Prostate gland (tissue), 2 donors: Measurements from ENCODE around the gene DYNC1H1.

ENCODE experiments used
- POLR2A ChIP-seq: fragments of 450-650 bp; IDR thresholded peaks from one replicate; pipeline ENCODE4 v1.6.1; 2016; ENCODE audit warnings: antibody characterized with exemption, mild to moderate bottlenecking
- TF ChIP-seq, protein P1 (sequence below), 4 experiments: fragments of 200-600 bp in 2 of 4; fragments of 450-650 bp in 2 of 4; sonication (generic) in 2 of 4; IDR thresholded peaks; 1 replicate in 3 of 4; 2 replicates in 1 of 4; pipeline ENCODE4 v1.5.1; 2016 to 2019; ENCODE audit warnings: antibody characterized with exemption in 4 of 4, mild to moderate bottlenecking in 2 of 4, moderate library complexity in 2 of 4

DNA sequence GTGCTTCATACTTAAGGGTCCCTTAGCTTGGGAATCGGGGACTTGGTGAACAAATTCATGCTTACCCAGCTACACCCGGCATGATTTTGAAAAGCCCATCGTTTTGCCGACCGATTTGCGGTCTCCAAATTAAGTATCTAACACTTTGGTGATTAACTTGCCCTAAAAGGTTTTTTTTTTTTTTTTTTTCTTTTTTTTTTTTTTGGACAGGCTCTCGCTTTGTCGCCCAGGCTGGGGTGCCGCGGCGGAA lies 123.3 kb downstream of the DYNC1H1 start:
- TF ChIP-seq POLR2A: no peak
- TF ChIP-seq, protein P1, sequence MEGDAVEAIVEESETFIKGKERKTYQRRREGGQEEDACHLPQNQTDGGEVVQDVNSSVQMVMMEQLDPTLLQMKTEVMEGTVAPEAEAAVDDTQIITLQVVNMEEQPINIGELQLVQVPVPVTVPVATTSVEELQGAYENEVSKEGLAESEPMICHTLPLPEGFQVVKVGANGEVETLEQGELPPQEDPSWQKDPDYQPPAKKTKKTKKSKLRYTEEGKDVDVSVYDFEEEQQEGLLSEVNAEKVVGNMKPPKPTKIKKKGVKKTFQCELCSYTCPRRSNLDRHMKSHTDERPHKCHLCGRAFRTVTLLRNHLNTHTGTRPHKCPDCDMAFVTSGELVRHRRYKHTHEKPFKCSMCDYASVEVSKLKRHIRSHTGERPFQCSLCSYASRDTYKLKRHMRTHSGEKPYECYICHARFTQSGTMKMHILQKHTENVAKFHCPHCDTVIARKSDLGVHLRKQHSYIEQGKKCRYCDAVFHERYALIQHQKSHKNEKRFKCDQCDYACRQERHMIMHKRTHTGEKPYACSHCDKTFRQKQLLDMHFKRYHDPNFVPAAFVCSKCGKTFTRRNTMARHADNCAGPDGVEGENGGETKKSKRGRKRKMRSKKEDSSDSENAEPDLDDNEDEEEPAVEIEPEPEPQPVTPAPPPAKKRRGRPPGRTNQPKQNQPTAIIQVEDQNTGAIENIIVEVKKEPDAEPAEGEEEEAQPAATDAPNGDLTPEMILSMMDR (IDR thresholded peaks at IDR 0.05): no peak
